ENCODE measurements around the gene ZNF493.

GRCh38 chr19:21422244-21422643 is 25.3 kb downstream of the ZNF493 start:
- TF ChIP-seq FOXP2 (optimal IDR thresholded peaks at IDR 0.05; ENCODE audit: borderline replicate concordance, extremely low read depth, extremely low read length, insufficient read depth) (no peak), POLR2AphosphoS5 (IDR thresholded peaks at IDR 0.05; ENCODE audit: low read depth, low read length) (no peak)
